T-helper 2 cell treated with Interferon-gamma antibody and Interleukin-4, amounts not matched to agents 5 μg/mL and 100 μg/mL, for 36 hours (primary cell): ENCODE measurements around the gene RHOF.
"Not testable (repeated sequence)": the region's sequence is repeated elsewhere in the genome, so short reads cannot be mapped to it uniquely, and the experiment has no call there.

Experiments used
- DNase-seq: peaks from one replicate; pipeline ENCODE4 v3.0.0; 2021; ENCODE audit warnings: low spot score
- H3K27ac Mint-ChIP-seq: one replicate; pipeline ENCODE4 v1.8.0; 2021; ENCODE audit warnings: mild to moderate bottlenecking, mixed read lengths
- H3K27me3 Mint-ChIP-seq: one replicate; pipeline ENCODE4 v1.8.0; 2021; ENCODE audit warnings: low read depth, mixed read lengths
- H3K36me3 Mint-ChIP-seq: one replicate; pipeline ENCODE4 v1.8.0; 2021; ENCODE audit warnings: low read depth, mixed read lengths
- H3K4me1 Mint-ChIP-seq: one replicate; pipeline ENCODE4 v1.8.0; 2021; ENCODE audit warnings: low read depth, mixed read lengths
- H3K4me3 Mint-ChIP-seq: one replicate; pipeline ENCODE4 v1.8.0; 2022; ENCODE audit warnings: mild to moderate bottlenecking, moderate library complexity, mixed read lengths
- H3K9me3 Mint-ChIP-seq: one replicate; pipeline ENCODE4 v1.8.0; 2021; ENCODE audit warnings: mixed read lengths

RHOF gene

GRCh38 chr12:121796855-121797751 is 3.6 kb upstream of the RHOF start:
- H3K27ac Mint-ChIP-seq, result peak overlapping the region; percentile 36
- peaks cover 34% of the 10 kb centered on the region for H3K4me1 Mint-ChIP-seq
- H3K4me3 Mint-ChIP-seq, result peak overlapping the region; percentile 50
- no peaks in the 10 kb centered on the region for H3K9me3 Mint-ChIP-seq
- H3K36me3 Mint-ChIP-seq, result peaks cover 27% of the 10 kb centered on the region
- no peak for DNase-seq
- H3K27me3 Mint-ChIP-seq, result no peaks in the 10 kb centered on the region

GRCh38 chr12:121795034-121795968 is 1.8 kb upstream of the RHOF start:
- H3K27ac Mint-ChIP-seq, result peak overlapping the region; percentile 95
- H3K27me3 Mint-ChIP-seq, result no peaks in the 10 kb centered on the region
- DNase-seq, result peak; percentile 82
- H3K9me3 Mint-ChIP-seq, result no peaks in the 10 kb centered on the region
- peaks cover 32% of the 10 kb centered on the region for H3K36me3 Mint-ChIP-seq
- H3K4me1 Mint-ChIP-seq, result peaks cover 47% of the 10 kb centered on the region
- peak overlapping the region; percentile 85 for H3K4me3 Mint-ChIP-seq

- no peak for DNase-seq
- Mint-ChIP-seq H3K27ac (peak overlapping the region; percentile 95), H3K9me3 (no peaks in the 10 kb centered on the region), H3K27me3 (no peaks in the 10 kb centered on the region), H3K4me3 (peak overlapping the region; percentile 85), H3K36me3 (peaks cover 38% of the 10 kb centered on the region), H3K4me1 (peaks cover 53% of the 10 kb centered on the region)
Observed at GRCh38 chr12:121794534-121795033, 1.1 kb upstream of the RHOF start.

GRCh38 chr12:121793838-121794533 is 498 bp upstream of the RHOF start:
- Mint-ChIP-seq H3K27ac (peak overlapping the region; percentile 95), H3K36me3 (peaks cover 36% of the 10 kb centered on the region), H3K4me3 (peak overlapping the region; percentile 85), H3K4me1 (peaks cover 54% of the 10 kb centered on the region), H3K9me3 (no peaks in the 10 kb centered on the region), H3K27me3 (no peaks in the 10 kb centered on the region)
- DNase-seq, result peak; percentile 98

GRCh38 chr12:121792607-121793439 is 665 bp downstream of the RHOF start:
- Mint-ChIP-seq H3K9me3 (no peaks in the 10 kb centered on the region), H3K27me3 (no peaks in the 10 kb centered on the region), H3K36me3 (peaks cover 40% of the 10 kb centered on the region), H3K4me1 (peaks cover 58% of the 10 kb centered on the region), H3K27ac (peak overlapping the region; percentile 79), H3K4me3 (peak overlapping the region; percentile 94)
- peak; percentile 65 for DNase-seq

- Mint-ChIP-seq H3K4me1 (peaks cover 61% of the 10 kb centered on the region), H3K9me3 (no peaks in the 10 kb centered on the region), H3K36me3 (peaks cover 43% of the 10 kb centered on the region), H3K27me3 (no peaks in the 10 kb centered on the region), H3K27ac (peak overlapping the region; percentile 79), H3K4me3 (peak overlapping the region; percentile 94)
- no peak for DNase-seq
Observed at GRCh38 chr12:121791671-121792551, 1.6 kb downstream of the RHOF start.

GRCh38 chr12:121790785-121791184 is 2.7 kb downstream of the RHOF start:
- Mint-ChIP-seq H3K27ac (peak overlapping the region; percentile 100), H3K36me3 (peaks cover 51% of the 10 kb centered on the region), H3K4me3 (peak overlapping the region; percentile 99), H3K4me1 (peaks cover 67% of the 10 kb centered on the region)
- DNase-seq, H3K27me3 Mint-ChIP-seq, H3K9me3 Mint-ChIP-seq: not testable (repeated sequence)

GRCh38 chr12:121789800-121790728 is 3.4 kb downstream of the RHOF start:
- Mint-ChIP-seq H3K9me3 (no peaks in the 10 kb centered on the region), H3K27me3 (no peaks in the 10 kb centered on the region)

GRCh38 chr12:121789233-121789781 is 4.2 kb downstream of the RHOF start:
- peaks cover 63% of the 10 kb centered on the region for H3K4me1 Mint-ChIP-seq
- peaks cover 55% of the 10 kb centered on the region for H3K36me3 Mint-ChIP-seq
- no peaks in the 10 kb centered on the region for H3K9me3 Mint-ChIP-seq
- no peaks in the 10 kb centered on the region for H3K27me3 Mint-ChIP-seq
- DNase-seq, result no peak
- H3K4me3 Mint-ChIP-seq, result peak overlapping the region; percentile 99
- H3K27ac Mint-ChIP-seq, result peak overlapping the region; percentile 100

More at GRCh38 chr12:121789800-121790728, 3.4 kb downstream of the RHOF start:
- DNase-seq, result peak; percentile 92
- Mint-ChIP-seq H3K27ac (peak overlapping the region; percentile 100), H3K4me3 (peak overlapping the region; percentile 99), H3K4me1 (peaks cover 63% of the 10 kb centered on the region), H3K36me3 (peaks cover 49% of the 10 kb centered on the region)

- peak overlapping the region; percentile 99 for H3K4me3 Mint-ChIP-seq
- peaks cover 58% of the 10 kb centered on the region for H3K36me3 Mint-ChIP-seq
- peaks cover 69% of the 10 kb centered on the region for H3K4me1 Mint-ChIP-seq
- no peaks in the 10 kb centered on the region for H3K9me3 Mint-ChIP-seq
- H3K27ac Mint-ChIP-seq, result peak overlapping the region; percentile 100
- no peaks in the 10 kb centered on the region for H3K27me3 Mint-ChIP-seq
- DNase-seq, result no peak
Observed at GRCh38 chr12:121788176-121788818, 5.2 kb downstream of the RHOF start.
